ENCODE results near the gene CGB7.

DNA sequence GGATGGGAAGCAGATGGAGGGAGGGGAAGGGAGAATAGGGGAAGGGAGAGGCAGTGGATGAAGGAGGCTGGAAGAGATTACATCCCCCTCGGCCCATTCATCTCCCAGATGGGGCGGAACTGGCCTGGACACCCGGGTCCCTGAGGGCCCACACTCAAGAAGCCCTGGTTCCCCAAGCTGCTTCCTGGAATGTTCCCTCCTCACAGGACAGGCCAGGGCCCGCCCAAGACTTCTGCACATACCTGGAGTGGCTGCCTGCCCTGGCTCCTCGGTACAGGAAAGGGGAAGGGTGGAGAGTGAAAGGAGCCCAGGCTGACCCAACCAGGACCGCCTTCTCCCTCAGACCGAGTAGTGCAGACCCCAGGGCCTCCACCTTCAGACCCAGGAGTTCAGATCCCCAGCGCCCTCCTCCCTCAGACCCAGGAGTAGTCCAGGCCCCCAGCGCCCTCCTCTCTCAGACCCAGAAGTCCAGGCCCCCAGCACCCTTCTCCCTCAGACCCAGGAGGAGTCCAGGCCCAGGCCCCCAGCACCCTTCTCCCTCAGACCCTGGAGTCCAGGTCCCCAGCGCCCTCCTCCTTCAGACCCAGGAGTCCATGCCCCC lies 6.6 kb upstream of the CGB7 start:
- TF ChIP-seq GATA2 (IDR thresholded peaks at IDR 0.05; ENCODE audit: low read depth, low read length) (no peak), GATA3 (IDR thresholded peaks at IDR 0.05; ENCODE audit: low read depth, low read length) (no peak)

Data from SH-SY5Y (cell line).